DMS153 treated with DMSO at 0.1 percent for 48 hours (cell line): Measurements from ENCODE around the gene INPP5A.

Source experiments
- DNase-seq: peaks from one replicate; lab custom pipeline; 2025; ENCODE audit not compliant: unreplicated experiment; lab: John Stamatoyannopoulos, UW

INPP5A gene

GRCh38 chr10:132687893-132688579 is 150.4 kb downstream of the INPP5A start:
- no peak for DNase-seq

- no peak for DNase-seq
These were observed 151.2 kb downstream of the INPP5A start for GRCh38 chr10:132688580-132689420.

GRCh38 chr10:132689721-132690360 is 152.3 kb downstream of the INPP5A start:
- DNase-seq = no peak

- no peak for DNase-seq
These were observed 152.8 kb downstream of the INPP5A start for GRCh38 chr10:132690401-132690800.

- DNase-seq = no peak
These were observed 153.4 kb downstream of the INPP5A start for GRCh38 chr10:132690821-132691610.

- DNase-seq = no peak
These were observed 154.1 kb downstream of the INPP5A start for GRCh38 chr10:132691711-132692153.

GRCh38 chr10:132692311-132692710 is 154.7 kb downstream of the INPP5A start:
- DNase-seq = no peak

GRCh38 chr10:132693676-132694075 is 156.1 kb downstream of the INPP5A start:
- DNase-seq = no peak

- DNase-seq = no peak
These were observed 158.6 kb downstream of the INPP5A start for GRCh38 chr10:132696204-132696603.

- DNase-seq = no peak
These were observed 159.4 kb downstream of the INPP5A start for GRCh38 chr10:132696728-132697577.

- DNase-seq = no peak
These were observed 160.1 kb downstream of the INPP5A start for GRCh38 chr10:132697578-132698200.

- DNase-seq = no peak
These were observed 160.7 kb downstream of the INPP5A start for GRCh38 chr10:132698211-132698751.

GRCh38 chr10:132698761-132699391 is 161.3 kb downstream of the INPP5A start:
- no peak for DNase-seq

- no peak for DNase-seq
These were observed 162.0 kb downstream of the INPP5A start for GRCh38 chr10:132699411-132700155.

- DNase-seq = no peak
These were observed 162.8 kb downstream of the INPP5A start for GRCh38 chr10:132700156-132701098.

- no peak for DNase-seq
These were observed 163.7 kb downstream of the INPP5A start for GRCh38 chr10:132701099-132701845.
